GM15510 (cell line): Measurements from ENCODE around the gene LRRC4C.

Source experiments
- POLR2A ChIP-seq: IDR thresholded peaks from 3 replicates; pipeline ENCODE4 v1.6.1; 2011; ENCODE audit warnings: borderline replicate concordance; ENCODE audit not compliant: insufficient read length; ENCODE audit errors: extremely low read depth

Gene LRRC4C

DNA sequence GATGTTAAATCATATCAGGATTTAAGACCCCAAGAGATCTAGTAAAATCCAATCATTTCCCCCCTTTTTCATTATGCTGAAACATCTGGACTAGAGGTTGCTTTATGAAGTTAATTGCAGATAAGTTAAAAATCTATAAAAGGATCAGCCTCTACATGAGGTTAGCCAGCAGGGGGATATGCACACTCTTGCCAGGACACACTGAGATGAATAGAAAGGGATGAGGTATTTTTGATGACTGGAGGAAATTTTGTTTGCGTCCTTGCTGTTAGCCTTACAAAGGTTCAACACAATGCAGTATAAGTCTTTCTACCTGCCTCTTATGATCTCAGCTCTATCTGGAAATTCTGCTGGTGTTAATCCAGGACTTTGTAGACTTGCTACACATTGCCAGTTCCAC is 1034.3 kb downstream of the LRRC4C start:
- TF ChIP-seq POLR2A: no peak

DNA sequence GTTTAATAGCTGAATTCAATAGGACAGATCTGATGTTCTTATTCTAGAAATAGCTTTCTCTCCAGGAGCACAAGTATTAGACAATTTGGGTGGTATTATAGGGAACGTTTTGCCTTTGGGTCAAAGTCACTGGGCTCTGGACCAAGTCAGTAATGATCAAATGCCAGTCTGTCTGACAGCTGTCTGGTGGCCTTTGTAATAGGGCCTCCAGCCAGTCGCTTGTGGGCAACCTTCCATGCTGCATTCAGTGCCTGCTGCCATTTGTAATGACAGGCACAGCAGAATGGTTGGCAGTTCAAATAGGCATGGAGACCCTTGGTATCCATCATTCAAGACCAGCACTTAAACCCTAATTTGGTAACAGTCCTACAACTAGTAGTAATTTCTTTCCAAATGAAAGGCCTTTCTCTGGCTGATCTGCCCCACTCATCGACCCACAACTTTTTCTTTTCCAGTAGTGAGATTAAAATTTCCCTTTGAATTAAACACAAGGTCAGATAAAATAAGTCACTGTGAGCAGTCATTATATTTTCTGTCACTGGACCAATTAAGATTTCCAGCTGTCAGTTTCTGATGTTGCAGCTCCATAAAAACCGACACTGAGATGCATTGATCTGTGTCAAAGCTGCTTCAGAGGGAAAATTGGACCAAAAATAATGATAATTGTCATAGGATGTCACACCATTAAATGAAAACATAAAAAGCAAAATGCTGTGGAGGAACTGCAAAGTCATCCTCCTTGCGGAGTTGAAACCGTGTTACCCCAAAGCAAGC is 1038.1 kb downstream of the LRRC4C start:
- no peak for TF ChIP-seq POLR2A

DNA sequence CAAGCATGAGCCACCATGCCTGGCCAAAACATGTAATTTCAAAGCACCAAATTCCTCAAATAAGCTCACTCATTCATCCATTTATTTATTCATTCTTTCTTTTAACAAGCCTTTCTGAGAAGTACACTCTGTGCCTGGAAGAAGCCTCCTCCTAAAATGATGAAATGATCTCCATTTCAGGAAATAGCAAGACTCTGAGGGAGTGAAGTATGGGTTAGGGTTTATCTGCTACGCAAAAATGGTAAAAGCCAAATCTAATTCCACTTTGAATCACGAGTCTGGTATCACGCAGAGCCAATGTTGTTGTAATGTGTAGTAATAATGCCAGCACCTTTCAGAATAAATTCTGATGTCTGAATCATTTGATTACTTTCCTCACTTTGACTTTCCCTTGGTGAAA is 1041.8 kb downstream of the LRRC4C start:
- no peak for TF ChIP-seq POLR2A

DNA sequence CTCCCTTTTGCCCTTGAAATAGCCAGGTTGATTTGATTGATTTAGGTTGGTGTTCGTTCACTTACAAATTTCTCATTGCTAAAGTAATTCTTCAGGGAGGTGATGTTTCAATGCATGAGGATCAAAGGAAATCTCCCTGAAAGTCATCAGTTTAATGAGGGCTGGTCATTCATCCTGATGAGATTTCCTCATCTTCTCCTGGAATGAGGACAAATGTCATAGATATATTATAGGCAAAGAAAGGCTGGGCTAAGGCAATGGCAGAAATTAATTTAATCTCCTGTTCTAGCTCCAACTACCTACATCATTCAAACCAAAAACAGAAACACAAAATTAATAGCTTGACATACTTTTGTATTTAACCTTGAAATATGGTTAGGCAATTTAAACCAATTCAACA is 1052.1 kb downstream of the LRRC4C start:
- no peak for TF ChIP-seq POLR2A

- no peak for TF ChIP-seq POLR2A
Measured at GRCh38 chr11:40405614-40406013, 1053.8 kb downstream of the LRRC4C start.

DNA sequence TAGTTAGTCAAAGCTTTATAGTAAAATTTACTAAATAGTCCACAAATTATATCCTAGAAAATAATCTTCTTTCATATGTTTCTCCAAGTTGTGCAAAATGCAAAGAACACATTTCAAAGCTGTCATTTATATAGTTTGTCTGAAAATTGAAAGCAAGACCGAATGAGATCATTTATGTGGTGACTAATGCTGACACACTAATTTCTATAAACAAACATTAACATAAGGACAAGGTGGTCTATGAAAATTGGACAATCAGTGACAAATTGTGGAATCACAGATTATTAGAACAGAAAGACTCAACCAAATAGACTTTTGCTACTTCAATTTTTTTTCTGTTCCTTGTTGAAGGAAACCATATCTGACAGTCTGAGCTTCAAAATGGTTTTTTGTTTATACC is 1056.1 kb downstream of the LRRC4C start:
- TF ChIP-seq POLR2A: no peak

GRCh38 chr11:40401132-40401853 is 1058.2 kb downstream of the LRRC4C start:
- no peak for TF ChIP-seq POLR2A

DNA sequence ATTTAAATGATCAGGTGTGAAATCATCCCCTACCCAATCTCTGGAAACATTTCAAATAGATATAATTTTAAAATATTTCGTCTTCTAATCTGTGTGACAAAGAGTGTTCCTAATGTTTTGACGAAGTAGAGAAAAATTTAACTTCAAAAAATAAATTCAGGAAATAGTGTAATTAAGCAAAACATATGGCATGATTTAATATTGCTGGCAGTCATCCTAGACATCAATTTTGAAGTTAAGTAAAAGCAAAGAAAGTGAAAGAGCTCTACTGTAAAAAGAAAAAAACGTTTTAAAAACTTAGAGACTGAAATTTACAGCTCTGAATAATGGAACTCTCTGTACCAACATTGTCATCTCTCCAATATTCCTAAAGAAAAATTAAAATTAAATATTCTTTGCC is 1062.3 kb downstream of the LRRC4C start:
- TF ChIP-seq POLR2A: no peak

- TF ChIP-seq POLR2A: no peak
Measured at GRCh38 chr11:40393511-40393910, 1065.9 kb downstream of the LRRC4C start.

DNA sequence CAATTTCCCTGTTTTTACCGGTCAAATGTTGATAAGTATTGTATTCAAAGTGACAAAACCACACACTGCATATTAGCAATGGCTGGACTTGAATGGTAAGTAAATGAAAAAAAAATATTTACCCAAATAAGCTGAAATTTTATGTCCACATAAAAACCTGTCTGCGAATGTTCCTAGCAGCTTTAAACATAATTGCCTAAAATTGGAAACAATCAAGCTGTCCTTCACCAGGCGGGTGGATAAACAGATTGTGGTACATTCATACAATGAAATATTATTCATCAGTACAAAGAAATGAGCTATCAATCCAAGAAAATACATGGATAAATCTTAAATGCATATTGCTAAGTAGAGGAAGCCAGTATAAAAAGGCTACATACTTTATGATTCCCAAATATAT is 1067.8 kb downstream of the LRRC4C start:
- no peak for TF ChIP-seq POLR2A

- TF ChIP-seq POLR2A: no peak
Measured at GRCh38 chr11:40388097-40388818, 1071.2 kb downstream of the LRRC4C start.

DNA sequence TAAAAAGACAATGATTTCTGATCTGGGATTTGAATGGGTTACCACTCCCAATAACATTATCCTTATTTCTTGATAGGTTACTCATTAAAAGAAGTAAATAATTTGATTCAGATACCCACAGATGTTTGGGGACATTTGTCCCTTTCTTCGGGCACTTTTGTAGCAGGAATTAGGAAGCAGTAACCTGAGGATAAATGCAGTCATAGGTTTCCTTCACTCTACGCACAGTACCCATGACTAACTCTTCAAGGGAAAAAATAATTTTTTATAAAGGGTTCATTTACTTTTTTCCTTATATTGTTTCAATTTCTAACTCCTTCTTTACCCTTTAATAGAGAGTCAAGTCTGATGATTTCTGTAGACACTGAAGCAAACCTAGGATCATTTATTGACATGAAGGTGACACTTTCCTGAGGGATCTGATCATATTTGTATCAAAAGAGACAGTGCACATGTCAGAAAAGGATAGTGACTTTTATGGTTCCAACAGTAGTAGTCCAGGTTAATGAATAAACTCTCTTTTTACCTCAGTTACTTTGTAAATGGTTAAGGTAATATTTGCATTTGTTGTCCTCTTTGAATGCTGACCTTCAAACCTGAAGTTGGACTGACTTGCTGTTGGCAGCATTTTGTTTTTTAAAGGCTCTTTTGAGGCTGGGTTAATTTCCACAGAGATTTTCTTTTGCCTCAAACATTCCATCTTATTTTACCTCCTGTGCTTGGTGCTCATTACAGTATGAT is 1072.0 kb downstream of the LRRC4C start:
- no peak for TF ChIP-seq POLR2A

GRCh38 chr11:40384991-40385390 is 1074.5 kb downstream of the LRRC4C start:
- TF ChIP-seq POLR2A: no peak

DNA sequence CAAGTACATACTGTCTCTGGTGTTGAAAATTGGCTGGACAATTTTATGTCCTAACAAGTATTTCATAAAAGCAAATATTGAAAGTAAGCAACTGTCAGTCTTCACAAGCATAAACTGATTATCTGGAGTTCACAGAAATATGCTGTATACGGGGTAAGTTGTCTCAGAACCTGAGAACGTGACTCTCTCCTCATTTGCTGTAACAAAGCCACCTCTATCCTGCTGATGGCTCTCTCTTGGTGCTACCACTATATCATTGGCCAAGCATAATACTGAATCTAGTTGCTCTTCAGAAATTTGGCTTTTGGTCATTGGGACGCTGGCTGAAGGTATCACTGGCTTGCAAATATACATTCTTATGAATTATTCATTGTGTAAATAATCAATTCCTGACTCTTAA is 1078.0 kb downstream of the LRRC4C start:
- no peak for TF ChIP-seq POLR2A

GRCh38 chr11:40380835-40381234 is 1078.6 kb downstream of the LRRC4C start:
- no peak for TF ChIP-seq POLR2A
